Tibial artery (tissue), 4 donors: ENCODE data around the gene MICAL2.

ENCODE experiments used
- DNase-seq, 2 donors: peaks; one replicate each; pipeline ENCODE4 v3.0.0-alpha.2; 2019
- H3K27ac ChIP-seq, 2 donors: fragments of 200-600 bp; sonication (generic) in 1 of 2; 1 replicate in 1 of 2; 2 replicates in 1 of 2; pipeline ENCODE4 v1.5.1; 2018 to 2019; ENCODE audit warnings: mild to moderate bottlenecking in 1 of 2
- H3K27me3 ChIP-seq, 2 donors: fragments of 200-600 bp; sonication (generic) in 1 of 2; one replicate each; pipeline versions ENCODE4 v1.5.1 to v1.6.0; 2016 to 2019
- H3K36me3 ChIP-seq, 3 donors: fragments of 200-600 bp; sonication (generic) in 2 of 3; one replicate each; pipeline ENCODE4 v1.5.1; 2016 to 2019; ENCODE audit warnings: mild to moderate bottlenecking in 2 of 3
- H3K4me1 ChIP-seq, 4 donors: fragments of 200-600 bp; sonication (generic) in 2 of 4; 1 replicate in 3 of 4; 2 replicates in 1 of 4; pipeline ENCODE4 v1.5.1; 2016 to 2019
- H3K4me3 ChIP-seq, 2 donors: fragments of 200-600 bp; sonication (generic) in 1 of 2; 1 replicate in 1 of 2; 2 replicates in 1 of 2; pipeline ENCODE4 v1.5.1; 2018 to 2019; ENCODE audit warnings: mild to moderate bottlenecking in 2 of 2
- H3K9me3 ChIP-seq, 3 donors: fragments of 200-600 bp; sonication (generic) in 1 of 3; one replicate each; pipeline ENCODE4 v1.5.1; 2016 to 2019
- CTCF ChIP-seq, 2 experiments: fragments of 200-600 bp in 1 of 2; fragments of 450-650 bp in 1 of 2; IDR thresholded peaks; one replicate each; pipeline ENCODE4 v1.5.1; 2017 to 2019; ENCODE audit warnings: antibody characterized with exemption in 2 of 2, mild to moderate bottlenecking in 1 of 2, moderate library complexity in 1 of 2
- intact Hi-C: fragments of 100-400 bp; cut with DNase I; formaldehyde crosslinking; loops from one replicate; pipeline ENCODE4 v1.15.0; 2023; ENCODE audit warnings: low total_unique reads

Gene MICAL2

GRCh38 chr11:12291766-12292165 is 181.4 kb downstream of the MICAL2 start:
- H3K4me1 ChIP-seq, result peaks cover 8 to 23% (median 20%) of the 10 kb centered on the region in 4 donors
- no peaks in the 10 kb centered on the region for H3K36me3 ChIP-seq
- no peaks in the 10 kb centered on the region for H3K27me3 ChIP-seq
- no peaks in the 10 kb centered on the region for H3K9me3 ChIP-seq
- intact Hi-C loops, result no loop called here
- no peak for DNase-seq
- TF ChIP-seq CTCF (IDR thresholded peaks at IDR 0.05), result no peak
- no peak overlapping the region for H3K27ac ChIP-seq
- no peak overlapping the region for H3K4me3 ChIP-seq

GRCh38 chr11:12292766-12293165 is 182.4 kb downstream of the MICAL2 start:
- no peak for TF ChIP-seq CTCF (IDR thresholded peaks at IDR 0.05)
- Histone ChIP-seq H3K9me3 (no peaks in the 10 kb centered on the region), H3K27me3 (no peaks in the 10 kb centered on the region), H3K4me3 (no peak overlapping the region), H3K36me3 (no peaks in the 10 kb centered on the region), H3K27ac (no peak overlapping the region), H3K4me1 (peaks cover 7 to 13% (median 10%) of the 10 kb centered on the region in 4 donors)
- intact Hi-C loops, result no loop called here
- DNase-seq, result no peak

- no peak overlapping the region for H3K4me3 ChIP-seq
- peaks cover under 1 to 6% (median 3%) of the 10 kb centered on the region in 4 donors for H3K4me1 ChIP-seq
- H3K36me3 ChIP-seq, result no peaks in the 10 kb centered on the region
- TF ChIP-seq CTCF (IDR thresholded peaks at IDR 0.05), result no peak
- no peaks in the 10 kb centered on the region for H3K27me3 ChIP-seq
- no peaks in the 10 kb centered on the region for H3K9me3 ChIP-seq
- H3K27ac ChIP-seq, result no peak overlapping the region
- intact Hi-C loops, result no loop called here
- no peak for DNase-seq
These were observed 183.1 kb downstream of the MICAL2 start for GRCh38 chr11:12293486-12293885.

- no peak overlapping the region for H3K27ac ChIP-seq
- peaks cover 0 to 10% (median 0%) of the 10 kb centered on the region in 3 donors for H3K9me3 ChIP-seq
- no peak for DNase-seq
- no peak for TF ChIP-seq CTCF (IDR thresholded peaks at IDR 0.05)
- no peaks in the 10 kb centered on the region for H3K4me1 ChIP-seq
- intact Hi-C loops, result no loop called here
- no peak overlapping the region for H3K4me3 ChIP-seq
- H3K27me3 ChIP-seq, result no peaks in the 10 kb centered on the region
- H3K36me3 ChIP-seq, result no peaks in the 10 kb centered on the region
These were observed 184.2 kb downstream of the MICAL2 start for GRCh38 chr11:12294613-12295012.

- no peak for DNase-seq
- H3K36me3 ChIP-seq, result no peaks in the 10 kb centered on the region
- peaks cover 0 to 11% (median 0%) of the 10 kb centered on the region in 3 donors for H3K9me3 ChIP-seq
- H3K27ac ChIP-seq, result no peak overlapping the region
- H3K27me3 ChIP-seq, result no peaks in the 10 kb centered on the region
- no peak for TF ChIP-seq CTCF (IDR thresholded peaks at IDR 0.05)
- no peaks in the 10 kb centered on the region for H3K4me1 ChIP-seq
- intact Hi-C loops, result no loop called here
- H3K4me3 ChIP-seq, result no peak overlapping the region
These were observed 185.6 kb downstream of the MICAL2 start for GRCh38 chr11:12295943-12296342.

GRCh38 chr11:12298610-12299009 is 188.2 kb downstream of the MICAL2 start:
- H3K27ac ChIP-seq, result no peak overlapping the region
- peaks cover 0 to 11% (median 0%) of the 10 kb centered on the region in 3 donors for H3K9me3 ChIP-seq
- no peak overlapping the region for H3K4me3 ChIP-seq
- H3K36me3 ChIP-seq, result no peaks in the 10 kb centered on the region
- H3K4me1 ChIP-seq, result no peaks in the 10 kb centered on the region
- no peaks in the 10 kb centered on the region for H3K27me3 ChIP-seq
- no peak for TF ChIP-seq CTCF (IDR thresholded peaks at IDR 0.05)
- intact Hi-C loops, result no loop called here
- no peak for DNase-seq
